GM18868 (cell line): ENCODE data around the gene SERINC4.
"Not testable (repeated sequence)": the region's sequence is repeated elsewhere in the genome, so short reads cannot be mapped to it uniquely, and the experiment has no call there.

Experiments
- ATAC-seq: cut with Tn5 transposase; IDR thresholded peaks from one replicate; pipeline ENCODE4 v1.9.1; 2021; ENCODE audit warnings: mild to moderate bottlenecking, moderate library complexity; ENCODE audit not compliant: unreplicated experiment

SERINC4 gene

DNA sequence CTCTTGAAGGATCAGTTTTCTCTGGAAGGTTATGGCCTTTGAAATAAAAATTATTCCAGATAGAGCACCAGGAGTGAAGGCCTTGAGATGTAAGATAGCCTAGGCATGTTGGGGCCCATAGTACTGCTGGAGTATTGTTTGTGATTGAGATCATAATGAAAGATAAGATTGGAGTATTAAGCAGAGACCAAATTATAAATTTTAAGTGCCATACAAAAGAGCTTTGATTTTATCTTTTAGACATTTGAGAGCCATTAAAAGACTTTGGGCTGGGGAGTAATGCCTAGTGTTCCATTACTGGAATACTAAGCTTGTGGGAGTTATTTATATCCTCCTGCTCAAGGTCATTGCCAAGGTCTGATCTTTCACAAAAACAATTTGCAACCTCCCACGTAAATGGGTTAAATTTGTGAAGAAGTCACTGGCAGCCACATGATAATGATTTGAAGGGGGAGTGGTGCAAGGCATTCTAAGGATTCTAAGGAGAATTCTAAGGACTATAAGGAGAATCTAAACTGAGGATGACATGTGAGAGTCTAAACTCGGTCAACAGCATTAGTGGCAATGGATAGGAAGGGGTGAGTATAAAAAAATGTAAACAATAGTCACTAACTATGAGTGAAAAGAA is 36.1 kb downstream of the SERINC4 start:
- no peak for ATAC-seq

DNA sequence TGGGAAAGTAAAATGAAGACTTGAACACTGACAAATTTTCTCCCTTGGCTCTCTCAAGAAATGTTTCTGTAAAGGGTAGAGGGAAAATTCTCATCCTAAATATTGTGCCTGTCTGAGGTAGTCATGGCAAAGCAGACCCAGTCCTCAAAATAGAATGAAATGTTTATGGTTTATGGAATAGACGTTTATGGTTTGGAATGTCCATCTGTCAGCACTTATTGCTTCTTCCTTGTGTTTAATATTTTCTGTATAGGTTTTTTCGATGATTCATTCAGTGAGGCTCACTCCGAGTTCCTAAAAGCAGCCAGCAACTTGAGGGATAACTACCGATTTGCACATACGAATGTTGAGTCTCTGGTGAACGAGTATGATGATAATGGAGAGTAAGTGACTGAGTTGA is 37.2 kb downstream of the SERINC4 start:
- ATAC-seq: no peak

DNA sequence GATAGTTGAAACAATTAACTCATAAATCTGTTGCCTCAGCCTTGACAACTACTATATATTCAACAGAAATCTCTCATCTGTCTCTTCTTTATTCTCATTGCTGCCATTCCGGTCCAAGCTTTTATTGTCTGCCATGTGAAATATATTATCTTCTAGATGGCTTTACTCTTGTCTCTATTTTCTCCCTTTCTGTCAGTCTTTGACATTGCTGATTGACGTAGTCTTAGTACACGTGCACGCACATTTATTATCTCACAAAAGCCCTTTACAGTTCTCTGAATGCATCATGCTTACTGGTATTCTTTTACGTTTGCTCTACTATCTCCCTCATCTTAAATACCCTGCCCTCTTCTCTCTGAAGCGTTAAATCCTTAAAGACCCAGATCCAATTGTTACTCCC is 48.1 kb downstream of the SERINC4 start:
- no peak for ATAC-seq

DNA sequence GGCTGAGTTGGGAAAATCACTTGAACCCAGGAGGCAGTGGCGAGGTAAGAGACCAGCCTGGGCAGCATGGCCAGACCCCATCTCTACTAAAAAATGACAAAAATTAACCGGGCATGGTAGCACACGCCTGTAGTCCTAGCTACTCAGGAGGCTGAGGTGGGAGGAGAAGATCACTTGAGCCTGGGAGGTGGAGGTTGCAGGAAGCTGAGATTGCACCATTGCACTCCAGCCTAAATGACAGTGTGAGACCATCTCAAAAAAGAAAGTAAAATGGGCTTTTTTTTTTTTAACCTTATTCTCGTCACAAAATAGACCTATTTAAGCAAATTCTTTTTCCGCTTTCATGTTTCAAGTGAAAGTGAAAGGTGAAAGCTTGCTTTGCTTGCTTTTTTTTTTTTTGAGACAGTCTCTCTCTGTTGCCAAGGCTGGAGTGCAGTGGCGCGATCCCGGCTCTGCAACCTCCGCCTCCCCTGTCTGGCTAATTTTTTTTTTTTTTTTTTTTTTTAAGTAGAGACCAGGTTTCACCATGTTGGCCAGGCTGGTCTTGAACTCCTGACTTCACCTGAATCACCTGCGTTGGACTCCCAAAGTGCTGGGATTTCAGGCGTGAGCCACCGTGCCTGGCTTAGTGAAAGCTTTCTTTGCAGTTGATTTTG is 50.2 kb downstream of the SERINC4 start:
- ATAC-seq: peak; percentile 47

- ATAC-seq: no peak
Measured at GRCh38 chr15:43748376-43748775, 51.6 kb downstream of the SERINC4 start.

- ATAC-seq: not testable (repeated sequence)
Measured at GRCh38 chr15:43746903-43747309, 53.1 kb downstream of the SERINC4 start.

DNA sequence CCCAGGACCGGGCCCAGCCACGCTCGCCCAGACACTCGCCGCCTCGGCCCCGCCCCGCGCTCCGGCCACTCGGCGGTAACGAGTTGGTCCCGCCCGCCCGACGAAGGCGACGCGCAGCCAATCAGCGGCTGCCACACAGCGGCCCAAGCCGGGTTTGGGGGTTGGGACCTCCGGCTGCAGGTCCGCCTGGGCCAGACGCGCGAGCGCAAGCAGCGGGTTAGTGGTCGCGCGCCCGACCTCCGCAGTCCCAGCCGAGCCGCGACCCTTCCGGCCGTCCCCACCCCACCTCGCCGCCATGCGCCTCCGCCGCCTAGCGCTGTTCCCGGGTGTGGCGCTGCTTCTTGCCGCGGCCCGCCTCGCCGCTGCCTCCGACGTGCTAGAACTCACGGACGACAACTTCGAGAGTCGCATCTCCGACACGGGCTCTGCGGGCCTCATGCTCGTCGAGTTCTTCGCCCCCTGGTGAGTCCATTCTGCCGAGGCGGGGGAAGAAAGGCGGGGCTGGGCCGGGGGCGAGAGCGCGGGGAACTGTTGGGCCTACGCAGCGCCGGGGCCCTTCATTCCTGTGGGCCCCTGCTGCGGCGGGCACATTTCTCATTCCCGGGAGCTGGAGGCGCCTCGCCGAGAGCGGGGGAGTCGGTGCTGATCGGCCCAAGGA is 53.6 kb downstream of the SERINC4 start, which contains the start of gene PDIA3:
TSS of gene PDIA3 (plus strand) at position 194 of the 658 bp plus-strand sequence. CDS start at position 296, 102 bp downstream.
- ATAC-seq: peak; percentile 71
